SIG-M5 treated with dmso at 0.1 percent for 504 hours (cell line): ENCODE measurements around the gene FGF18.

Experiments used
- DNase-seq: peaks from one replicate; lab custom pipeline; 2025; ENCODE audit not compliant: unreplicated experiment; lab: John Stamatoyannopoulos, UW

FGF18 gene

GRCh38 chr5:171438738-171439137 lies 19.3 kb downstream of the FGF18 start:
- no peak for DNase-seq

GRCh38 chr5:171441246-171441791 lies 21.9 kb downstream of the FGF18 start:
- DNase-seq = no peak

GRCh38 chr5:171442287-171443042 lies 23.0 kb downstream of the FGF18 start:
- DNase-seq = peak; percentile 52

- DNase-seq = no peak
Observed at GRCh38 chr5:171444582-171444981, 25.1 kb downstream of the FGF18 start.

- DNase-seq = no peak
Observed at GRCh38 chr5:171445644-171446516, 26.4 kb downstream of the FGF18 start.

GRCh38 chr5:171447226-171447625 lies 27.8 kb downstream of the FGF18 start:
- no peak for DNase-seq

GRCh38 chr5:171449426-171449825 lies 30.0 kb downstream of the FGF18 start:
- DNase-seq = no peak

GRCh38 chr5:171450423-171451331 lies 31.2 kb downstream of the FGF18 start:
- DNase-seq = no peak

GRCh38 chr5:171451421-171451820 lies 32.0 kb downstream of the FGF18 start:
- no peak for DNase-seq

GRCh38 chr5:171453056-171453725 lies 33.7 kb downstream of the FGF18 start:
- DNase-seq = no peak

- DNase-seq = no peak
Observed at GRCh38 chr5:171453988-171454387, 34.5 kb downstream of the FGF18 start.

- no peak for DNase-seq
Observed at GRCh38 chr5:171454549-171454948, 35.1 kb downstream of the FGF18 start.

GRCh38 chr5:171455522-171455921 lies 36.1 kb downstream of the FGF18 start:
- no peak for DNase-seq

GRCh38 chr5:171457208-171457981 lies 37.9 kb downstream of the FGF18 start:
- DNase-seq = no peak

GRCh38 chr5:171459839-171460238 lies 40.4 kb downstream of the FGF18 start:
- DNase-seq = no peak

GRCh38 chr5:171462136-171462927 lies 42.9 kb downstream of the FGF18 start:
- DNase-seq = no peak

- DNase-seq = no peak
Observed at GRCh38 chr5:171462928-171463861, 43.7 kb downstream of the FGF18 start.

GRCh38 chr5:171463862-171464229 lies 44.4 kb downstream of the FGF18 start:
- DNase-seq = no peak
